GM12878 (cell line): ENCODE data around the gene LATS2. TPM values are rescaled to one million over a fixed set of nuclear protein-coding genes. Genes with fewer than 3 reads are reported as not detected.

Experiments used
- ATAC-seq: fragments of 200-7000 bp; cut with Tn5 transposase; 3 replicates; pipeline ENCODE4 v1.9.1; 2020; ENCODE audit warnings: mild to moderate bottlenecking, moderate library complexity
- BruUV-seq: library from RNA; stranded (reverse); fragments of 400-500 nt; replicated peaks from 2 replicates; lab custom pipeline; 2021; lab: Mats Ljungman, UMichigan
- CTCF ChIA-PET: fragments of 300-600 bp; sonication (Branson Sonifier 250); formaldehyde crosslinking; extraction: SDS; loops from one replicate; lab custom pipeline; 2021; ENCODE audit warnings: inconsistent platforms; lab: Yijun Ruan, JAX
- POLR2A ChIA-PET: fragments of 350-600 bp; formaldehyde crosslinking; extraction: SDS; loops from one replicate; lab custom pipeline; 2021; ENCODE audit warnings: inconsistent platforms; lab: Charles Lee
- RAD21 ChIA-PET: fragments of 300-600 bp; sonication (Branson Sonifier 250); formaldehyde crosslinking; loops from one replicate; lab custom pipeline; 2023; ENCODE audit warnings: antibody characterized with exemption; ENCODE audit not compliant: unreplicated experiment; lab: Charles Lee
- SMC1A ChIA-PET: fragments of 300-600 bp; sonication (Branson Sonifier 250); formaldehyde crosslinking; loops from one replicate; lab custom pipeline; 2023; ENCODE audit not compliant: unreplicated experiment, uncharacterized antibody; lab: Charles Lee
- DNase-seq: peaks from one replicate; pipeline ENCODE4 v3.0.0-alpha.2; 2011; ENCODE audit warnings: low read depth, low spot score
- FAIRE-seq: peaks from 3 replicates; lab custom pipeline; 2011; peaks lifted over from hg19 to GRCh38; lab: Jason Lieb, UNC
- H2AFZ ChIP-seq: 2 replicates; pipeline ENCODE4 v1.6.0; 2011; ENCODE audit warnings: low read depth, low read length, control low read depth; ENCODE audit not compliant: control insufficient read depth
- H3K27ac ChIP-seq: 2 replicates; pipeline ENCODE4 v1.5.1; 2011; ENCODE audit warnings: control low read depth; ENCODE audit not compliant: control insufficient read depth, insufficient read depth
- H3K27me3 ChIP-seq, 2 experiments: replicated peaks in 1 of 2; 2 replicates each; pipeline versions ENCODE4 v1.6.0 to v1.6.1; 2011; ENCODE audit warnings: low read length in 1 of 2; ENCODE audit not compliant: control insufficient read depth in 2 of 2, insufficient read depth in 2 of 2
- H3K36me3 ChIP-seq, 2 experiments: 2 replicates each; pipeline ENCODE4 v1.5.1; 2011; ENCODE audit warnings: low read length in 1 of 2; ENCODE audit not compliant: control insufficient read depth in 2 of 2, insufficient read depth in 2 of 2
- H3K4me1 ChIP-seq: 2 replicates; pipeline ENCODE4 v1.6.1; 2011; ENCODE audit warnings: mild to moderate bottlenecking, low read length, moderate library complexity, mixed read lengths; ENCODE audit not compliant: control insufficient read depth, insufficient read depth
- H3K4me2 ChIP-seq: 2 replicates; pipeline ENCODE4 v1.6.0; 2011; ENCODE audit warnings: control low read depth; ENCODE audit not compliant: control insufficient read depth, insufficient read depth
- H3K4me3 ChIP-seq: fragments of 200-600 bp; sonication (generic); 2 replicates; pipeline ENCODE4 v1.5.1; 2016
- H3K79me2 ChIP-seq: 2 replicates; pipeline ENCODE4 v1.6.0; 2011; ENCODE audit warnings: low read length; ENCODE audit not compliant: control insufficient read depth, insufficient read depth
- H3K9ac ChIP-seq: 2 replicates; pipeline ENCODE4 v1.8.0; 2011; ENCODE audit warnings: low read length, control low read depth, mixed read lengths; ENCODE audit not compliant: control insufficient read depth, insufficient read depth
- H3K9me3 ChIP-seq: replicated peaks from 3 replicates; pipeline ENCODE4 v1.5.1; 2011; ENCODE audit warnings: mild to moderate bottlenecking, low read length; ENCODE audit not compliant: control insufficient read depth, insufficient read depth
- H4K20me1 ChIP-seq: 2 replicates; pipeline ENCODE4 v1.6.0; 2011; ENCODE audit not compliant: control insufficient read depth, insufficient read depth
- BACH1 ChIP-seq: fragments of 450-650 bp; IDR thresholded peaks from 2 replicates; pipeline ENCODE4 v1.6.1; 2017; ENCODE audit warnings: mild to moderate bottlenecking, borderline replicate concordance
- CBFB ChIP-seq: IDR thresholded peaks from 2 replicates; pipeline ENCODE4 v1.6.1; 2016; ENCODE audit warnings: antibody characterized with exemption, low read depth
- ESRRA ChIP-seq: IDR thresholded peaks from 2 replicates; pipeline ENCODE4 v1.6.1; 2012; ENCODE audit warnings: mild to moderate bottlenecking, low read length, improper control_type of control experiment
- FOXK2 ChIP-seq: fragments of 450-650 bp; IDR thresholded peaks from 2 replicates; pipeline ENCODE4 v1.6.1; 2017; ENCODE audit warnings: mild to moderate bottlenecking, moderate library complexity
- IRF3 ChIP-seq: fragments of 450-650 bp; IDR thresholded peaks from 2 replicates; pipeline ENCODE4 v1.6.1; 2014; ENCODE audit warnings: mild to moderate bottlenecking
- JUNB ChIP-seq: IDR thresholded peaks from 2 replicates; pipeline ENCODE4 v1.6.1; 2016; ENCODE audit warnings: antibody characterized with exemption, mild to moderate bottlenecking
- JUND ChIP-seq: IDR thresholded peaks from 2 replicates; pipeline ENCODE4 v1.6.1; 2012; ENCODE audit warnings: low read depth, mild to moderate bottlenecking, low read length, improper control_type of control experiment, moderate library complexity
- NRF1 ChIP-seq: conservative IDR thresholded peaks from 2 replicates; pipeline ENCODE4 v1.6.1; 2011; ENCODE audit warnings: mild to moderate bottlenecking, low read depth, low read length, improper control_type of control experiment
- PML ChIP-seq: IDR thresholded peaks from 2 replicates; pipeline ENCODE4 v1.6.1; 2012; ENCODE audit warnings: low read length, inconsistent platforms
- RUNX3 ChIP-seq: IDR thresholded peaks from 2 replicates; pipeline ENCODE4 v1.6.1; 2012; ENCODE audit warnings: low read length, inconsistent platforms
- SMARCA5 ChIP-seq: fragments of 450-650 bp; IDR thresholded peaks from 2 replicates; pipeline ENCODE4 v1.6.1; 2017; ENCODE audit warnings: mild to moderate bottlenecking
- TCF3 ChIP-seq: IDR thresholded peaks from 2 replicates; pipeline ENCODE4 v1.6.1; 2012; ENCODE audit warnings: low read depth, mild to moderate bottlenecking, low read length, borderline replicate concordance; ENCODE audit not compliant: insufficient read depth
- WGBS: methylation state at CpG from one replicate; pipeline ENCODE4 v1.1.6; 2016; ENCODE audit warnings: low lambda C conversion rate; ENCODE audit not compliant: insufficient replicate concordance, insufficient coverage; ENCODE audit errors: missing lambda C conversion rate; 5-methylcytosine and 5-hydroxymethylcytosine counted together
- in situ Hi-C: fragments of 300-500 bp; cut with MboI; formaldehyde crosslinking; loops from 9 replicates; pipeline ENCODE4 v1.14.3; 2018; ENCODE audit warnings: mixed read lengths
- intact Hi-C: fragments of 100-400 bp; cut with micrococcal nuclease; formaldehyde crosslinking; loops from one replicate; pipeline ENCODE4 v1.14.2; 2022; ENCODE audit not compliant: unreplicated experiment
- polyA plus RNA-seq, 11 experiments: library from polyadenylated mRNA; depleted of rRNA in 4 of 11; unstranded in 6 of 11; stranded (reverse) in 5 of 11; fragments of >200 nt; fragmentation: Nextera tagmentation in 4 of 11; fragmentation: Illumina TruSeq in 1 of 11; extraction: Ambion mirVana in 4 of 11; extraction: Trizol in 1 of 11; gene quantifications; 1 replicate in 1 of 11; 2 replicates in 10 of 11; pipeline versions ENCODE4 v1.2.1 to v1.2.3, GENCODE V29; 2011 to 2016; ENCODE audit warnings: inconsistent platforms in 2 of 11, missing spikeins in 2 of 11, low read depth in 1 of 11
- total RNA-seq, 4 experiments: library from RNA; depleted of rRNA in 3 of 4; stranded (reverse); fragments of >200 nt in 3 of 4; fragmentation: Illumina TruSeq in 1 of 4; extraction: Trizol in 1 of 4; gene quantifications; 2 replicates each; pipeline versions ENCODE4 v1.2.1 to v1.2.3, GENCODE V29; 2013 to 2021
- TF ChIP-seq, protein P1 (sequence below): fragments of 450-650 bp; IDR thresholded peaks from 2 replicates; pipeline ENCODE4 v1.6.1; 2017; ENCODE audit warnings: antibody characterized with exemption, mild to moderate bottlenecking, moderate library complexity

The LATS2 gene
- total and polyA plus RNA-seq, 10 of the 15 experiments (the other 5 are each of a cell fraction or from before 2014, with no cell fraction given), result 0.90 to 7.8 (median 2.0) TPM

GRCh38 chr13:21051675-21052074 is 9.7 kb downstream of the LATS2 start:
- ATAC-seq (no peak), FAIRE-seq (no peak), DNase-seq (no peak)
- in situ Hi-C loops, result no loop called here
- ChIA-PET RAD21 (no interaction called here), POLR2A (interaction anchor here (0.6 kb wide), 1 partner anchor 83 kb away, joined by 3 read pairs; no protein-coding TSS in a partner anchor), SMC1A (no interaction called here), CTCF (no interaction called here)
- BruUV-seq, result no TSS peak
- H3K36me3 ChIP-seq, result no peaks in the 10 kb centered on the region
- TF ChIP-seq ESRRA, result no peak
- TF ChIP-seq PML, result no peak
- TF ChIP-seq BACH1, result no peak
- no peak for TF ChIP-seq JUND
- no peak for TF ChIP-seq SMARCA5
- no peak for TF ChIP-seq CBFB
- no peak for TF ChIP-seq TCF3
- no peak for TF ChIP-seq NRF1
- no peak for TF ChIP-seq FOXK2
- TF ChIP-seq RUNX3, result no peak
- no peak for TF ChIP-seq JUNB
- no peak for TF ChIP-seq IRF3
- TF ChIP-seq, protein P1, sequence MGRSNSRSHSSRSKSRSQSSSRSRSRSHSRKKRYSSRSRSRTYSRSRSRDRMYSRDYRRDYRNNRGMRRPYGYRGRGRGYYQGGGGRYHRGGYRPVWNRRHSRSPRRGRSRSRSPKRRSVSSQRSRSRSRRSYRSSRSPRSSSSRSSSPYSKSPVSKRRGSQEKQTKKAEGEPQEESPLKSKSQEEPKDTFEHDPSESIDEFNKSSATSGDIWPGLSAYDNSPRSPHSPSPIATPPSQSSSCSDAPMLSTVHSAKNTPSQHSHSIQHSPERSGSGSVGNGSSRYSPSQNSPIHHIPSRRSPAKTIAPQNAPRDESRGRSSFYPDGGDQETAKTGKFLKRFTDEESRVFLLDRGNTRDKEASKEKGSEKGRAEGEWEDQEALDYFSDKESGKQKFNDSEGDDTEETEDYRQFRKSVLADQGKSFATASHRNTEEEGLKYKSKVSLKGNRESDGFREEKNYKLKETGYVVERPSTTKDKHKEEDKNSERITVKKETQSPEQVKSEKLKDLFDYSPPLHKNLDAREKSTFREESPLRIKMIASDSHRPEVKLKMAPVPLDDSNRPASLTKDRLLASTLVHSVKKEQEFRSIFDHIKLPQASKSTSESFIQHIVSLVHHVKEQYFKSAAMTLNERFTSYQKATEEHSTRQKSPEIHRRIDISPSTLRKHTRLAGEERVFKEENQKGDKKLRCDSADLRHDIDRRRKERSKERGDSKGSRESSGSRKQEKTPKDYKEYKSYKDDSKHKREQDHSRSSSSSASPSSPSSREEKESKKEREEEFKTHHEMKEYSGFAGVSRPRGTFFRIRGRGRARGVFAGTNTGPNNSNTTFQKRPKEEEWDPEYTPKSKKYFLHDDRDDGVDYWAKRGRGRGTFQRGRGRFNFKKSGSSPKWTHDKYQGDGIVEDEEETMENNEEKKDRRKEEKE, result no peak
- no peak overlapping the region for H3K27ac ChIP-seq
- H3K79me2 ChIP-seq, result no peaks in the 10 kb centered on the region
- no peaks in the 10 kb centered on the region for H3K27me3 ChIP-seq
- no peak overlapping the region for H2AFZ ChIP-seq
- no peaks in the 10 kb centered on the region for H3K4me1 ChIP-seq
- H3K9ac ChIP-seq, result no peak overlapping the region
- no peak overlapping the region for H3K4me3 ChIP-seq
- intact Hi-C loops, result no loop called here
- WGBS, result 96% methylated on average over 3 of the region's 3 CpGs
- H4K20me1 ChIP-seq, result no peaks in the 10 kb centered on the region
- no peak overlapping the region for H3K4me2 ChIP-seq
- H3K9me3 ChIP-seq, result no peaks in the 10 kb centered on the region
